Stimulated activated CD4-positive, alpha-beta T cell treated with anti-CD3 and anti-CD28 coated beads, Interleukin-1b, Interleukin-23, amount 100 ng/mL, for 4 hours (primary cell): ENCODE data around the gene PKN1.
"Not testable (repeated sequence)": the region's sequence is repeated elsewhere in the genome, so short reads cannot be mapped to it uniquely, and the experiment has no call there.

Experiments used
- DNase-seq, 2 donors: peaks; one replicate each; pipeline ENCODE4 v3.0.0-alpha.2; 2020; ENCODE audit warnings: low read depth in 2 of 2

PKN1 gene

GRCh38 chr19:14430712-14431111 is 2.4 kb upstream of the PKN1 start:
- no peak for DNase-seq

- peak in 1 of 2 donors; percentile 62 for DNase-seq
Measured at GRCh38 chr19:14433554-14434501, 722 bp downstream of the PKN1 start.

- peak in 1 of 2 donors; percentile 30 for DNase-seq
Measured at GRCh38 chr19:14434543-14435319, 1.6 kb downstream of the PKN1 start.

- DNase-seq = no peak
Measured at GRCh38 chr19:14435320-14436050, 2.4 kb downstream of the PKN1 start.

- DNase-seq = no peak
Measured at GRCh38 chr19:14437578-14438140, 4.6 kb downstream of the PKN1 start.

- no peak for DNase-seq
Measured at GRCh38 chr19:14439014-14439413, 5.9 kb downstream of the PKN1 start.

GRCh38 chr19:14440049-14440448 is 6.9 kb downstream of the PKN1 start:
- DNase-seq = peak; percentile 48 to 71

GRCh38 chr19:14441041-14441938 is 8.2 kb downstream of the PKN1 start:
- DNase-seq = no peak

- no peak for DNase-seq
Measured at GRCh38 chr19:14442891-14443631, 10.0 kb downstream of the PKN1 start.

GRCh38 chr19:14443632-14444216 is 10.6 kb downstream of the PKN1 start:
- DNase-seq = no peak

- no peak for DNase-seq
Measured at GRCh38 chr19:14446336-14447036, 13.4 kb downstream of the PKN1 start.

GRCh38 chr19:14449321-14449720 is 16.2 kb downstream of the PKN1 start:
- DNase-seq = no peak

- peak in 1 of 2 donors; percentile 52 for DNase-seq
Measured at GRCh38 chr19:14450168-14450874, 17.2 kb downstream of the PKN1 start.

- no peak for DNase-seq
Measured at GRCh38 chr19:14450876-14451275, 17.8 kb downstream of the PKN1 start.

- not testable (repeated sequence) for DNase-seq
Measured at GRCh38 chr19:14452303-14452702, 19.2 kb downstream of the PKN1 start.

- no peak for DNase-seq
Measured at GRCh38 chr19:14459703-14460102, 26.6 kb downstream of the PKN1 start.

- DNase-seq = no peak
Measured at GRCh38 chr19:14460935-14461334, 27.8 kb downstream of the PKN1 start.

GRCh38 chr19:14462401-14462800 is 29.3 kb downstream of the PKN1 start:
- DNase-seq = not testable (repeated sequence)
